VCaP (cell line): ENCODE results near the gene EFEMP1.

Experiments
- H3K27ac ChIP-seq: fragments of 450-650 bp; 2 replicates; pipeline ENCODE4 v1.5.1; 2017
- TF ChIP-seq, protein P1 (sequence below): fragments of 450-650 bp; conservative IDR thresholded peaks from 2 replicates; pipeline ENCODE4 v1.5.1; 2017; ENCODE audit warnings: mild to moderate bottlenecking, moderate library complexity

Gene EFEMP1

DNA sequence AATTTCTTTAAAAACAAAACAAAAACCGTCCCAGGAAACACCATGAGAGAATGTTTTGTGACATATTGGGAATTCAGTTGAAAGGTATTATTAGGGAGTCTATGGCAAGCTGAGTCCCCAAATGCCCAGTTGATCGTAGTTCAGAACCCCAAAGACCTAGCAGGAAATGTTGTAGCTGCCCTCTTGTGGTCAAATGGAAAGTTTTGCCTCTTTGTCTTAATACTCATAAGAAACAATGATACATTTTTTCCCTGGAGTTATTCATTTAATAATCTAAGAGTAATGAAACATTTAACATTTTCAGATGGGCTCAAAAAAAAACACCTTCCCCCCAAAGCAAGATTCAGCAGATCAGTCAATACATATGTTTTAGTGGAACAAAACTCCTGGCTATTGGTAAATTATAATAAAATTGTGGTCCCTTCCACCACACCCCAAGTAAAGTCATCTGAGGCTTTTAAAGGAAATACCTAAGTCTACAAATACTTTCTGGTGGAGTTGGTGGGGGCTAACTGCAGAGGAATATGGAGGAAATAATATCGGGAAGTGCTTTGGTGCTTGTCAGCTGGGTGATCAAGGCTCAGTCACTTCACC, 37.8 kb upstream of the EFEMP1 start:
- H3K27ac ChIP-seq, result no peak overlapping the region
- TF ChIP-seq, protein P1, sequence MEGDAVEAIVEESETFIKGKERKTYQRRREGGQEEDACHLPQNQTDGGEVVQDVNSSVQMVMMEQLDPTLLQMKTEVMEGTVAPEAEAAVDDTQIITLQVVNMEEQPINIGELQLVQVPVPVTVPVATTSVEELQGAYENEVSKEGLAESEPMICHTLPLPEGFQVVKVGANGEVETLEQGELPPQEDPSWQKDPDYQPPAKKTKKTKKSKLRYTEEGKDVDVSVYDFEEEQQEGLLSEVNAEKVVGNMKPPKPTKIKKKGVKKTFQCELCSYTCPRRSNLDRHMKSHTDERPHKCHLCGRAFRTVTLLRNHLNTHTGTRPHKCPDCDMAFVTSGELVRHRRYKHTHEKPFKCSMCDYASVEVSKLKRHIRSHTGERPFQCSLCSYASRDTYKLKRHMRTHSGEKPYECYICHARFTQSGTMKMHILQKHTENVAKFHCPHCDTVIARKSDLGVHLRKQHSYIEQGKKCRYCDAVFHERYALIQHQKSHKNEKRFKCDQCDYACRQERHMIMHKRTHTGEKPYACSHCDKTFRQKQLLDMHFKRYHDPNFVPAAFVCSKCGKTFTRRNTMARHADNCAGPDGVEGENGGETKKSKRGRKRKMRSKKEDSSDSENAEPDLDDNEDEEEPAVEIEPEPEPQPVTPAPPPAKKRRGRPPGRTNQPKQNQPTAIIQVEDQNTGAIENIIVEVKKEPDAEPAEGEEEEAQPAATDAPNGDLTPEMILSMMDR, result peak; percentile 81

GRCh38 chr2:55958756-55959155, 35.2 kb upstream of the EFEMP1 start:
- H3K27ac ChIP-seq, result no peak overlapping the region
- TF ChIP-seq, protein P1, result no peak

GRCh38 chr2:55957142-55957541, 33.6 kb upstream of the EFEMP1 start:
- no peak overlapping the region for H3K27ac ChIP-seq

DNA sequence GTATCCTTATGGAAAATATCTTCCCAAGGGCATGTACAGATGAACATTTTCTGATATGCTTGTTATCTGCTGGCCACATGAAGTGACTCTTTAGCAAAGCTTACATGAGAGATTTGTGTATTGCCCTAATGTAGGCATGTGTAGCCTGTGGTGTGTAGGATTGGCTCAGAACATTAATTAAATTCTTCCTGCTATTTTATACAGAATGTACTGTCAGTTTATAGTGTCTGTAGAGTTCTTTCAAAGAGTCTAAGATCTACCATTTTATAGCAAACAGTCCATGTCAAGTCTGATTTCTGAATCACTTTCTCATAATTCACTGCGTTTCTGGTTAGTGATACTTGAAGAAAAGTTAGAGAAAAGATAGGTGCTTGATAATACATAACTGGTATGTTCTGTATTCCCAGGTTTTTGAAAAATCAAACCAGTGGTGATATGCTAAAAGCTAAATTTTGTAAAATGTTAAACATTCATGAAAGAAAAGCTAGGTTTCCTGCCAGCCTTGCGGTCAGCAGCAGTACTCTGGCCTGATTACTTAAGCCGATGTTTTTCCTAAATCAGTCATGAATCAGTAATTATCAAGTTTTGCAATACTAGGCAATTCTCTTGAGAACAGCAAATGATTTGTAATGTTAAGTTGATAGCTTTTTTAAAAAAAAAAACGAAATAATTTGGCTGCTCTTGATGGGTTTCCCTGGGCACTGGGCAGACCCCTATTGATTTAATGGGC, 30.9 kb upstream of the EFEMP1 start:
- TF ChIP-seq, protein P1, result no peak
- H3K27ac ChIP-seq, result no peak overlapping the region

More at GRCh38 chr2:55957142-55957541, 33.6 kb upstream of the EFEMP1 start:
- TF ChIP-seq, protein P1, result no peak

GRCh38 chr2:55952415-55952814, 28.8 kb upstream of the EFEMP1 start:
- no peak overlapping the region for H3K27ac ChIP-seq
- TF ChIP-seq, protein P1, result no peak

- TF ChIP-seq, protein P1, result no peak
- H3K27ac ChIP-seq, result no peak overlapping the region
These were observed 28.0 kb upstream of the EFEMP1 start for GRCh38 chr2:55951533-55951932.

- TF ChIP-seq, protein P1, result no peak
- H3K27ac ChIP-seq, result no peak overlapping the region; the same call in 1 of the 2 replicates
These were observed 26.0 kb upstream of the EFEMP1 start for GRCh38 chr2:55949613-55950012.
